H1 (cell line): ENCODE measurements around the gene FAM241A. TPM values are rescaled to one million over a fixed set of nuclear protein-coding genes. Genes with fewer than 3 reads are reported as not detected.
A peak's percentile ranks its signal among the peaks of the same experiment; 100 is the strongest.

Source experiments
- CTCF ChIA-PET: fragments of 300-600 bp; sonication (Branson Sonifier 250); formaldehyde crosslinking; loops from one replicate; lab custom pipeline; 2021; ENCODE audit not compliant: partially characterized antibody; lab: Charles Lee
- POLR2A ChIA-PET: fragments of 300-600 bp; sonication (Branson Sonifier 250); formaldehyde crosslinking; loops from one replicate; lab custom pipeline; 2021; ENCODE audit warnings: inconsistent platforms; ENCODE audit not compliant: partially characterized antibody; lab: Charles Lee
- DNase-seq, 2 experiments: peaks; one replicate each; pipeline versions ENCODE4 v3.0.0 to v3.0.0-alpha.2; 2010 to 2022; ENCODE audit warnings: low spot score in 2 of 2, low read depth in 1 of 2, mixed read lengths in 1 of 2
- FAIRE-seq: peaks from 2 replicates; lab custom pipeline; 2011; peaks lifted over from hg19 to GRCh38; lab: Jason Lieb, UNC
- H2AFZ ChIP-seq: 2 replicates; pipeline ENCODE4 v1.8.1; 2012; ENCODE audit warnings: low read length, inconsistent platforms
- H2AK5ac ChIP-seq: 2 replicates; pipeline ENCODE4 v1.6.1; 2013; ENCODE audit warnings: low read depth, low read length
- H2BK120ac ChIP-seq: replicated peaks from 2 replicates; pipeline ENCODE3; 2013; ENCODE audit warnings: low read depth, low read length, inconsistent platforms
- H2BK12ac ChIP-seq: 2 replicates; pipeline ENCODE4 v1.6.1; 2013; ENCODE audit warnings: low read depth, low read length
- H2BK15ac ChIP-seq: 2 replicates; pipeline ENCODE4 v1.6.1; 2013; ENCODE audit warnings: low read length
- H2BK20ac ChIP-seq: 2 replicates; pipeline ENCODE4 v1.6.1; 2013; ENCODE audit warnings: low read length
- H2BK5ac ChIP-seq: 2 replicates; pipeline ENCODE4 v1.6.1; 2013; ENCODE audit warnings: low read depth, low read length
- H3K14ac ChIP-seq: 2 replicates; pipeline ENCODE4 v1.6.1; 2013; ENCODE audit warnings: inconsistent platforms; ENCODE audit not compliant: insufficient read length
- H3K18ac ChIP-seq: 2 replicates; pipeline ENCODE4 v1.6.1; 2013; ENCODE audit warnings: low read length; ENCODE audit errors: extremely low read depth
- H3K23ac ChIP-seq: 2 replicates; pipeline ENCODE4 v1.6.1; 2013; ENCODE audit warnings: inconsistent platforms; ENCODE audit not compliant: insufficient read length
- H3K23me2 ChIP-seq: 2 replicates; pipeline ENCODE4 v1.6.1; 2013; ENCODE audit warnings: low read depth, low read length
- H3K27ac ChIP-seq: 2 replicates; pipeline ENCODE4 v1.6.1; 2011; ENCODE audit warnings: low read depth, low read length, inconsistent platforms
- H3K27me3 ChIP-seq, 4 experiments: replicated peaks in 1 of 4; 1 replicate in 1 of 4; 2 replicates in 3 of 4; pipeline versions ENCODE4 v1.6.1 to v1.8.1; 2011 to 2013; ENCODE audit warnings: low read length in 3 of 4, mild to moderate bottlenecking in 3 of 4, inconsistent platforms in 2 of 4, mixed read lengths in 2 of 4, moderate library complexity in 1 of 4; ENCODE audit not compliant: control insufficient read depth in 3 of 4, insufficient read depth in 3 of 4; ENCODE audit errors: extremely low read depth in 1 of 4
- H3K36me3 ChIP-seq, 4 experiments: 2 replicates each; pipeline versions ENCODE4 v1.6.1 to v1.8.1; 2011 to 2013; ENCODE audit warnings: mild to moderate bottlenecking in 4 of 4, low read length in 3 of 4, moderate library complexity in 2 of 4, control low read depth in 1 of 4, inconsistent platforms in 1 of 4; ENCODE audit not compliant: insufficient read depth in 4 of 4, control insufficient read depth in 2 of 4
- H3K4ac ChIP-seq: replicated peaks from 2 replicates; pipeline ENCODE3; 2013; ENCODE audit warnings: low read length, low read depth, mixed read lengths, inconsistent platforms; ENCODE audit not compliant: insufficient read length
- H3K4me1 ChIP-seq, 4 experiments: replicated peaks in 1 of 4; 1 replicate in 1 of 4; 2 replicates in 3 of 4; pipeline versions ENCODE4 v1.6.1 to v1.8.1; 2011 to 2013; ENCODE audit warnings: low read length in 3 of 4, inconsistent platforms in 2 of 4, mixed read lengths in 1 of 4; ENCODE audit not compliant: insufficient read depth in 4 of 4, control insufficient read depth in 3 of 4
- H3K4me2 ChIP-seq, 2 experiments: 2 replicates each; pipeline versions ENCODE4 v1.6.1 to v1.8.1; 2011 to 2013; ENCODE audit warnings: low read depth in 2 of 2, low read length in 2 of 2, control low read depth in 1 of 2, inconsistent platforms in 1 of 2, mild to moderate bottlenecking in 1 of 2; ENCODE audit not compliant: insufficient read depth in 1 of 2
- H3K4me3 ChIP-seq, 4 experiments: fragments of 200-600, 300-600 bp in 1 of 4; sonication (generic), shearing (Covaris generic), sonication (Bioruptor Twin) in 1 of 4; 2 replicates each; pipeline versions ENCODE4 v1.5.1 to v1.8.1; 2011 to 2016; ENCODE audit warnings: low read length in 4 of 4, low read depth in 3 of 4, control low read depth in 2 of 4, inconsistent platforms in 2 of 4, mild to moderate bottlenecking in 2 of 4, mixed read lengths in 1 of 4, moderate library complexity in 1 of 4; ENCODE audit not compliant: insufficient read depth in 2 of 4; ENCODE audit errors: extremely low read depth in 1 of 4
- H3K56ac ChIP-seq: replicated peaks from 2 replicates; pipeline ENCODE3; 2013; ENCODE audit warnings: low read depth, mild to moderate bottlenecking, mixed read lengths, low read length, inconsistent platforms; ENCODE audit not compliant: insufficient read length
- H3K79me1 ChIP-seq: 2 replicates; pipeline ENCODE4 v1.6.1; 2013; ENCODE audit warnings: low read depth, low read length, control low read depth
- H3K79me2 ChIP-seq, 2 experiments: 2 replicates each; pipeline versions ENCODE4 v1.6.1 to v1.8.1; 2012 to 2013; ENCODE audit warnings: low read length in 2 of 2, mild to moderate bottlenecking in 2 of 2, inconsistent platforms in 1 of 2; ENCODE audit not compliant: insufficient read depth in 2 of 2, control insufficient read depth in 1 of 2
- H3K9ac ChIP-seq, 4 experiments: replicated peaks in 1 of 4; 1 replicate in 1 of 4; 2 replicates in 3 of 4; pipeline versions ENCODE4 v1.6.1 to v1.8.1; 2011 to 2013; ENCODE audit warnings: low read depth in 3 of 4, low read length in 3 of 4, control low read depth in 2 of 4, mild to moderate bottlenecking in 2 of 4, moderate library complexity in 2 of 4, inconsistent platforms in 1 of 4; ENCODE audit errors: extremely low read depth in 1 of 4
- H3K9me3 ChIP-seq, 2 experiments: 2 replicates each; pipeline versions ENCODE4 v1.6.1 to v1.8.1; 2012 to 2013; ENCODE audit warnings: mild to moderate bottlenecking in 2 of 2, moderate library complexity in 2 of 2, control low read depth in 1 of 2, inconsistent platforms in 1 of 2, low read depth in 1 of 2, low read length in 1 of 2, mixed read lengths in 1 of 2; ENCODE audit not compliant: insufficient read depth in 2 of 2
- H4K20me1 ChIP-seq, 2 experiments: replicated peaks in 1 of 2; 2 replicates each; pipeline versions ENCODE3 to v1.8.1; 2011 to 2013; ENCODE audit warnings: inconsistent platforms in 2 of 2, low read length in 2 of 2, mild to moderate bottlenecking in 1 of 2; ENCODE audit not compliant: insufficient read depth in 2 of 2, control insufficient read depth in 1 of 2
- H4K5ac ChIP-seq: 2 replicates; pipeline ENCODE4 v1.6.1; 2013; ENCODE audit warnings: low read length, low read depth, mixed read lengths, inconsistent platforms; ENCODE audit not compliant: insufficient read length
- H4K8ac ChIP-seq: 2 replicates; pipeline ENCODE4 v1.8.0; 2013; ENCODE audit warnings: mild to moderate bottlenecking, moderate library complexity, low read length, inconsistent platforms; ENCODE audit not compliant: insufficient read depth; ENCODE audit errors: extremely low read depth
- H4K91ac ChIP-seq: replicated peaks from 2 replicates; pipeline ENCODE3; 2013; ENCODE audit warnings: low read length, mixed read lengths, inconsistent platforms; ENCODE audit not compliant: insufficient read length
- CBX5 ChIP-seq: fragments of 300-800, 300-1000 bp; sonication (generic); IDR thresholded peaks from 2 replicates; pipeline ENCODE4 v1.7.1; 2016; ENCODE audit warnings: antibody characterized with exemption, low read length, low read depth
- CREB1 ChIP-seq: IDR thresholded peaks from 2 replicates; pipeline ENCODE4 v1.6.1; 2012; ENCODE audit warnings: inconsistent platforms
- GTF2F1 ChIP-seq: IDR thresholded peaks from 2 replicates; pipeline ENCODE4 v1.6.1; 2012; ENCODE audit warnings: low read depth, low read length, improper control_type of control experiment, borderline replicate concordance
- JUN ChIP-seq: IDR thresholded peaks from 2 replicates; pipeline ENCODE4 v1.6.1; 2011; ENCODE audit warnings: low read depth, mild to moderate bottlenecking, improper control_type of control experiment, low read length
- KDM5A ChIP-seq: fragments of 200-600 bp; IDR thresholded peaks from 2 replicates; pipeline ENCODE4 v1.7.1; 2012; ENCODE audit warnings: mild to moderate bottlenecking, low read length, inconsistent platforms, mixed read lengths
- NANOG ChIP-seq: IDR thresholded peaks from 2 replicates; pipeline ENCODE4 v1.6.1; 2011; ENCODE audit warnings: low read length, low read depth, mild to moderate bottlenecking, inconsistent platforms; ENCODE audit not compliant: insufficient read depth, poor library complexity, severe bottlenecking
- RBBP5 ChIP-seq: IDR thresholded peaks from 2 replicates; pipeline ENCODE4 v1.7.1; 2012; ENCODE audit warnings: low read depth, mild to moderate bottlenecking, inconsistent platforms, low read length, moderate library complexity, borderline replicate concordance
- RNF2 ChIP-seq: fragments of 200-900, 300-1000 bp; sonication (generic); IDR thresholded peaks from 2 replicates; pipeline ENCODE4 v1.7.1; 2016; ENCODE audit warnings: borderline replicate concordance, low read depth, mild to moderate bottlenecking, antibody characterized with exemption, low read length; ENCODE audit not compliant: poor library complexity, severe bottlenecking; ENCODE audit errors: missing control alignments
- TAF7 ChIP-seq: optimal IDR thresholded peaks from 2 replicates; pipeline ENCODE3; 2011; ENCODE audit warnings: low read depth, mild to moderate bottlenecking, inconsistent platforms, low read length, moderate library complexity, borderline replicate concordance
- WGBS, 2 experiments: shearing (Covaris generic) in 1 of 2; methylation state at CpG; one replicate each; pipeline versions ENCODE4 v1.1.6 to v1.1.7; 2013 to 2015; ENCODE audit warnings: low lambda C conversion rate in 2 of 2, mixed read lengths in 2 of 2, inconsistent platforms in 1 of 2, low coverage in 1 of 2, missing lambda C conversion rate in 1 of 2; ENCODE audit not compliant: insufficient replicate concordance in 2 of 2, insufficient coverage in 1 of 2, insufficient read length in 1 of 2; ENCODE audit errors: extremely low coverage in 1 of 2, missing lambda C conversion rate in 1 of 2; 5-methylcytosine and 5-hydroxymethylcytosine counted together
- polyA plus RNA-seq, 7 experiments: library from polyadenylated mRNA; depleted of rRNA in 3 of 7; stranded (reverse) in 5 of 7; unstranded in 2 of 7; fragments of >200 nt in 5 of 7; fragments of 200-250 nt in 2 of 7; gene quantifications; 1 replicate in 5 of 7; 2 replicates in 1 of 7; 4 replicates in 1 of 7; pipeline versions ENCODE4 v1.2.1 to v1.2.3, GENCODE V29; 2011 to 2013; ENCODE audit warnings: missing spikeins in 2 of 7, mixed read lengths in 2 of 7
- total RNA-seq: library from RNA; stranded (reverse); fragmentation: NEBNext Ultra II Directional; extraction: Animal tissue kit (Norgen Biotek cat#: 25700); gene quantifications from 2 replicates; pipeline ENCODE4 v1.2.1, GENCODE V29; 2021

FAM241A gene
- total and polyA plus RNA-seq, 2 of the 8 experiments (the other 6 are each of a cell fraction or from before 2014, with no cell fraction given): 0.20 to 0.73 TPM

DNA sequence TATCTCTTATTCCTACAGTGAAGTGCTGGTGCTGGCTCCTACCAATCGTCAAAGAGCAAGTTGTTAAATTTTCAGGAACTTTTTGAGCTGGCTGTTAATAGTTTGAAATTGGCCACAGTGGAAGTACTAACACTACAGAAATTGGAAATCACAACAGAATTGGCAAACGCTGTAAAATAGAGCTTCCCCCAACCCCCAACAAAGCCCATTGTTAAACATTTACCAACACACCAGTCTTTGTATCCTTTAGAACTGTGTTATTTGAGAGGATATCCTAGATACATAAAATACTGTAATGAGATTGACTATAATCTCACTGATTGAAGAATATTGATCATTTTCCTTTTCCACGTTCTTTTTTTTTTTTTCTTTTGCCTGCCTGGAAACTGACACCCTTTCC lies 37.4 kb downstream of the FAM241A start:
- Histone ChIP-seq H4K20me1 (no peaks in the 10 kb centered on the region), H3K14ac (no peak overlapping the region), H3K4ac (no peak overlapping the region), H3K9me3 (no peaks in the 10 kb centered on the region), H3K27me3 (no peaks in the 10 kb centered on the region), H4K91ac (no peak overlapping the region), H3K56ac (no peak overlapping the region), H3K9ac (no peak overlapping the region), H3K18ac (no peak overlapping the region), H2BK12ac (no peak overlapping the region), H3K4me2 (no peak overlapping the region), H2BK120ac (no peak overlapping the region), H2BK20ac (no peak overlapping the region), H2BK5ac (no peak overlapping the region), H3K23me2 (no peaks in the 10 kb centered on the region), H3K79me2 (no peaks in the 10 kb centered on the region), H3K27ac (no peak overlapping the region), H2AFZ (0 out of 2 replicates have a peak overlapping the region, but pooled peaks have one; percentile 5), H3K36me3 (no peaks in the 10 kb centered on the region), H4K8ac (no peak overlapping the region), H3K79me1 (no peaks in the 10 kb centered on the region), H3K4me1 (no peaks in the 10 kb centered on the region; a peak in 1 of 7 replicates), H3K23ac (no peak overlapping the region), H3K4me3 (no peak overlapping the region), H4K5ac (no peak overlapping the region), H2BK15ac (no peak overlapping the region), H2AK5ac (no peak overlapping the region)
- FAIRE-seq (no peak), DNase-seq (no peak)
- TF ChIP-seq CREB1: no peak
- no peak for TF ChIP-seq NANOG
- TF ChIP-seq GTF2F1: no peak
- no peak for TF ChIP-seq TAF7
- no peak for TF ChIP-seq RNF2
- TF ChIP-seq CBX5: no peak
- no peak for TF ChIP-seq KDM5A
- TF ChIP-seq JUN: no peak
- TF ChIP-seq RBBP5: no peak
- ChIA-PET POLR2A (no interaction called here), CTCF (interaction anchor here (0.6 to 1.2 kb wide), 4 partner anchors 81 to 102 kb away, joined by 3 read pairs; no protein-coding TSS in a partner anchor)
- 67% methylated on average over 3 of the region's 3 CpGs; no CpG with 5 or more reads in 1 of the 2 experiments for WGBS, 2 experiments
